Peyer's patch (tissue), 4 donors: ENCODE measurements around the gene OBSCN.

Experiments
- CTCF ChIP-seq, 6 experiments: fragments of 450-650 bp in 4 of 6; fragments of 200-600 bp in 2 of 6; sonication (generic) in 1 of 6; IDR thresholded peaks; one replicate each; pipeline ENCODE4 v1.5.1; 2017 to 2019; ENCODE audit warnings: antibody characterized with exemption in 6 of 6, mild to moderate bottlenecking in 3 of 6, moderate library complexity in 1 of 6
- POLR2A ChIP-seq, 2 donors: fragments of 450-650 bp; IDR thresholded peaks; one replicate each; pipeline ENCODE4 v1.5.1; 2017; ENCODE audit warnings: antibody characterized with exemption in 2 of 2, mild to moderate bottlenecking in 2 of 2, moderate library complexity in 2 of 2

DNA sequence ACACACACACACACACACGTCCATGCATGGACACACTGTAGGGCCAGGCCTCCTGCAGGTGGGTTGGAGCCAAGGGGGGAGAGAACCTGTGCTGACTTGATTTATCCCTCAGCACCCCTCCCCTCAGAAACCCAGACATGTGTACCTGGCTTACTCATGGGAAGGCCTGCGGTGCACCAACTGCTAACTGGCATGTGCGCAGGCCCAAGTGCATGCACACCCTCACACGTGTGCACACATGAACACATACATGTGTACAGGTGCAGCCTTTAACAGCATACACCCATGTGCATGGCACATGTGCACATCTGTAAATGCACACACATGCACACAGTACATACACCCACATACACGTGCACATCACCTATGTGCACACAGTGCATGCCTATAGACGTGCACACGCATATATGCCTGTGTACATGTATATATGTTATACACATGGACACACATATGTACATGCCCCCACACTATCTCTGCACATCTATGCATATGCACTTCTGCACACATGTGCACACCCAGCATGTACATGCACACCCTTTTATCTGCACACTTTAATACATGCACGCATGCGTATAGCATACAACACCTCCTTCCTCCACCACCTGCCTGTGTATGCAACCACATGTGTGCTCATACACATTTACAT, 131.3 kb downstream of the OBSCN start:
- TF ChIP-seq CTCF (IDR thresholded peaks at IDR 0.05) (no peak), POLR2A (IDR thresholded peaks at IDR 0.05) (no peak)
